ENCODE data around the gene ATXN1. TPM values are rescaled to one million over a fixed set of nuclear protein-coding genes. Genes with fewer than 3 reads are reported as not detected.

Gene ATXN1
- total RNA-seq, 1 experiment from 2014 or later: 8.1 TPM

DNA sequence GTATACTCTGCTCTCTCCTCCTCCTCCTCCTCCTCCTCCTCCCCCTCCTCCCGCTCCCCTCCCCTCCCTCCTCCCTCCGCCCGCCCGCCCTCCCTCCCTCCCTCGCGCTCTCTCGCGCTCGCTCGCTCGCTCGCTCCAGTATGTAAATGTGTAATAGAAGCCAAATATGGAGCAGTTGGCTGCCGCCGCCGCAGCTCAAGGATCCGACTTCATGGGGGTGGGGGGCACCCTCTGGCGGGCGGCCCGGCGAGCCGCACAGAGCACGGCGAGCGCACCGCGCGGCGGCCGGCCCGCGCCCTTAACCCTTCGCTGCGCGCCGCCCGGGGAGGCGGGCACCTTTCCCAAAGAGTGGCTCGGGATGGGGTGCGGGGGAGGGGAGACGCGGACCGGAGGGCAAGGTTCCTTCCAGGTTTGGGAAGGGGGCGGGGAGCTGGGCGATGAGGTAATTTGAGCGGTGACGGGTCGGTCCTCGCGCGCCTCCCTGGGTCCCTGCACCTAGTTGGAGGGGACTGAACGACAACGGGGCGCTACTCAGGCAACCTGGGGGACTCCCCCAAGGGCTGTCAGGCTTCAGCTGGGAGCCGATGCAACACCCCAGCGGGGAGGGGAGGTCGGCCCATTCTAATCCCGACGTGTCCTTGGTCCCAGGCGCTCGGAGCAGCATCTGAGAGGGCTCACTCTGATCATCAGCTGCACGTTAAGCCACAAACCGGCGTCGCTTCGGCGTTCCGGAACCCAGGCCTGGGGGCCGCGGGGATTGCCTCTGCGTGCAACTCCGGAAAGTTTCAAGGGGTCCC lies 409 bp upstream of the ATXN1 start (continued):
- TF ChIP-seq ZNF219 (CRISPR knock-in tag; IDR thresholded peaks at IDR 0.05; ENCODE audit: borderline replicate concordance) (no peak), GABPB1 (CRISPR knock-in tag; IDR thresholded peaks at IDR 0.05) (no peak), MYBL2 (CRISPR knock-in tag; IDR thresholded peaks at IDR 0.05) (no peak), NFYB (CRISPR knock-in tag; conservative IDR thresholded peaks at IDR 0.05; ENCODE audit: low read depth) (no peak), ZNF423 (CRISPR knock-in tag; IDR thresholded peaks at IDR 0.05) (peak; percentile 85), SMAD3 (CRISPR knock-in tag; IDR thresholded peaks at IDR 0.05; ENCODE audit: borderline replicate concordance) (no peak), NR1H2 (CRISPR knock-in tag; IDR thresholded peaks at IDR 0.05) (no peak), ZNF232 (CRISPR knock-in tag; IDR thresholded peaks at IDR 0.05) (no peak), KAT7 (CRISPR knock-in tag; IDR thresholded peaks at IDR 0.05; ENCODE audit: borderline replicate concordance) (no peak), ZNF121 (CRISPR knock-in tag; IDR thresholded peaks at IDR 0.05) (no peak), SP1 (CRISPR knock-in tag; conservative IDR thresholded peaks at IDR 0.05) (peak; percentile 32; the same call in 1 of the 2 replicates), SOX15 (CRISPR knock-in tag; IDR thresholded peaks at IDR 0.05) (no peak)
- TF ChIP-seq, protein P1, sequence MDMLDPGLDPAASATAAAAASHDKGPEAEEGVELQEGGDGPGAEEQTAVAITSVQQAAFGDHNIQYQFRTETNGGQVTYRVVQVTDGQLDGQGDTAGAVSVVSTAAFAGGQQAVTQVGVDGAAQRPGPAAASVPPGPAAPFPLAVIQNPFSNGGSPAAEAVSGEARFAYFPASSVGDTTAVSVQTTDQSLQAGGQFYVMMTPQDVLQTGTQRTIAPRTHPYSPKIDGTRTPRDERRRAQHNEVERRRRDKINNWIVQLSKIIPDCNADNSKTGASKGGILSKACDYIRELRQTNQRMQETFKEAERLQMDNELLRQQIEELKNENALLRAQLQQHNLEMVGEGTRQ (CRISPR knock-in tag; IDR thresholded peaks at IDR 0.05): no peak
- TF ChIP-seq, protein P2, sequence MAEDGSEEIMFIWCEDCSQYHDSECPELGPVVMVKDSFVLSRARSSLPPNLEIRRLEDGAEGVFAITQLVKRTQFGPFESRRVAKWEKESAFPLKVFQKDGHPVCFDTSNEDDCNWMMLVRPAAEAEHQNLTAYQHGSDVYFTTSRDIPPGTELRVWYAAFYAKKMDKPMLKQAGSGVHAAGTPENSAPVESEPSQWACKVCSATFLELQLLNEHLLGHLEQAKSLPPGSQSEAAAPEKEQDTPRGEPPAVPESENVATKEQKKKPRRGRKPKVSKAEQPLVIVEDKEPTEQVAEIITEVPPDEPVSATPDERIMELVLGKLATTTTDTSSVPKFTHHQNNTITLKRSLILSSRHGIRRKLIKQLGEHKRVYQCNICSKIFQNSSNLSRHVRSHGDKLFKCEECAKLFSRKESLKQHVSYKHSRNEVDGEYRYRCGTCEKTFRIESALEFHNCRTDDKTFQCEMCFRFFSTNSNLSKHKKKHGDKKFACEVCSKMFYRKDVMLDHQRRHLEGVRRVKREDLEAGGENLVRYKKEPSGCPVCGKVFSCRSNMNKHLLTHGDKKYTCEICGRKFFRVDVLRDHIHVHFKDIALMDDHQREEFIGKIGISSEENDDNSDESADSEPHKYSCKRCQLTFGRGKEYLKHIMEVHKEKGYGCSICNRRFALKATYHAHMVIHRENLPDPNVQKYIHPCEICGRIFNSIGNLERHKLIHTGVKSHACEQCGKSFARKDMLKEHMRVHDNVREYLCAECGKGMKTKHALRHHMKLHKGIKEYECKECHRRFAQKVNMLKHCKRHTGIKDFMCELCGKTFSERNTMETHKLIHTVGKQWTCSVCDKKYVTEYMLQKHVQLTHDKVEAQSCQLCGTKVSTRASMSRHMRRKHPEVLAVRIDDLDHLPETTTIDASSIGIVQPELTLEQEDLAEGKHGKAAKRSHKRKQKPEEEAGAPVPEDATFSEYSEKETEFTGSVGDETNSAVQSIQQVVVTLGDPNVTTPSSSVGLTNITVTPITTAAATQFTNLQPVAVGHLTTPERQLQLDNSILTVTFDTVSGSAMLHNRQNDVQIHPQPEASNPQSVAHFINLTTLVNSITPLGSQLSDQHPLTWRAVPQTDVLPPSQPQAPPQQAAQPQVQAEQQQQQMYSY (CRISPR knock-in tag; IDR thresholded peaks at IDR 0.05): no peak
- TF ChIP-seq, protein P3, sequence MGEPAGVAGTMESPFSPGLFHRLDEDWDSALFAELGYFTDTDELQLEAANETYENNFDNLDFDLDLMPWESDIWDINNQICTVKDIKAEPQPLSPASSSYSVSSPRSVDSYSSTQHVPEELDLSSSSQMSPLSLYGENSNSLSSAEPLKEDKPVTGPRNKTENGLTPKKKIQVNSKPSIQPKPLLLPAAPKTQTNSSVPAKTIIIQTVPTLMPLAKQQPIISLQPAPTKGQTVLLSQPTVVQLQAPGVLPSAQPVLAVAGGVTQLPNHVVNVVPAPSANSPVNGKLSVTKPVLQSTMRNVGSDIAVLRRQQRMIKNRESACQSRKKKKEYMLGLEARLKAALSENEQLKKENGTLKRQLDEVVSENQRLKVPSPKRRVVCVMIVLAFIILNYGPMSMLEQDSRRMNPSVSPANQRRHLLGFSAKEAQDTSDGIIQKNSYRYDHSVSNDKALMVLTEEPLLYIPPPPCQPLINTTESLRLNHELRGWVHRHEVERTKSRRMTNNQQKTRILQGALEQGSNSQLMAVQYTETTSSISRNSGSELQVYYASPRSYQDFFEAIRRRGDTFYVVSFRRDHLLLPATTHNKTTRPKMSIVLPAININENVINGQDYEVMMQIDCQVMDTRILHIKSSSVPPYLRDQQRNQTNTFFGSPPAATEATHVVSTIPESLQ (CRISPR knock-in tag; IDR thresholded peaks at IDR 0.05): no peak
- TF ChIP-seq, protein P4, sequence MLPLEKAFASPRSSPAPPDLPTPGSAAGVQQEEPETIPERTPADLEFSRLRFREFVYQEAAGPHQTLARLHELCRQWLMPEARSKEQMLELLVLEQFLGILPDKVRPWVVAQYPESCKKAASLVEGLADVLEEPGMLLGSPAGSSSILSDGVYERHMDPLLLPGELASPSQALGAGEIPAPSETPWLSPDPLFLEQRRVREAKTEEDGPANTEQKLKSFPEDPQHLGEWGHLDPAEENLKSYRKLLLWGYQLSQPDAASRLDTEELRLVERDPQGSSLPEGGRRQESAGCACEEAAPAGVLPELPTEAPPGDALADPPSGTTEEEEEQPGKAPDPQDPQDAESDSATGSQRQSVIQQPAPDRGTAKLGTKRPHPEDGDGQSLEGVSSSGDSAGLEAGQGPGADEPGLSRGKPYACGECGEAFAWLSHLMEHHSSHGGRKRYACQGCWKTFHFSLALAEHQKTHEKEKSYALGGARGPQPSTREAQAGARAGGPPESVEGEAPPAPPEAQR (CRISPR knock-in tag; IDR thresholded peaks at IDR 0.05): no peak
- TF ChIP-seq, protein P5, sequence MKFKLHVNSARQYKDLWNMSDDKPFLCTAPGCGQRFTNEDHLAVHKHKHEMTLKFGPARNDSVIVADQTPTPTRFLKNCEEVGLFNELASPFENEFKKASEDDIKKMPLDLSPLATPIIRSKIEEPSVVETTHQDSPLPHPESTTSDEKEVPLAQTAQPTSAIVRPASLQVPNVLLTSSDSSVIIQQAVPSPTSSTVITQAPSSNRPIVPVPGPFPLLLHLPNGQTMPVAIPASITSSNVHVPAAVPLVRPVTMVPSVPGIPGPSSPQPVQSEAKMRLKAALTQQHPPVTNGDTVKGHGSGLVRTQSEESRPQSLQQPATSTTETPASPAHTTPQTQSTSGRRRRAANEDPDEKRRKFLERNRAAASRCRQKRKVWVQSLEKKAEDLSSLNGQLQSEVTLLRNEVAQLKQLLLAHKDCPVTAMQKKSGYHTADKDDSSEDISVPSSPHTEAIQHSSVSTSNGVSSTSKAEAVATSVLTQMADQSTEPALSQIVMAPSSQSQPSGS (CRISPR knock-in tag; IDR thresholded peaks at IDR 0.05; ENCODE audit: borderline replicate concordance, low read depth): no peak
- TF ChIP-seq, protein P6, sequence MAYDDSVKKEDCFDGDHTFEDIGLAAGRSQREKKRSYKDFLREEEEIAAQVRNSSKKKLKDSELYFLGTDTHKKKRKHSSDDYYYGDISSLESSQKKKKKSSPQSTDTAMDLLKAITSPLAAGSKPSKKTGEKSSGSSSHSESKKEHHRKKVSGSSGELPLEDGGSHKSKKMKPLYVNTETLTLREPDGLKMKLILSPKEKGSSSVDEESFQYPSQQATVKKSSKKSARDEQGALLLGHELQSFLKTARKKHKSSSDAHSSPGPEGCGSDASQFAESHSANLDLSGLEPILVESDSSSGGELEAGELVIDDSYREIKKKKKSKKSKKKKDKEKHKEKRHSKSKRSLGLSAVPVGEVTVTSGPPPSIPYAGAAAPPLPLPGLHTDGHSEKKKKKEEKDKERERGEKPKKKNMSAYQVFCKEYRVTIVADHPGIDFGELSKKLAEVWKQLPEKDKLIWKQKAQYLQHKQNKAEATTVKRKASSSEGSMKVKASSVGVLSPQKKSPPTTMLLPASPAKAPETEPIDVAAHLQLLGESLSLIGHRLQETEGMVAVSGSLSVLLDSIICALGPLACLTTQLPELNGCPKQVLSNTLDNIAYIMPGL (CRISPR knock-in tag; IDR thresholded peaks at IDR 0.05): peak; percentile 50; the same call in 1 of the 2 replicates
- TF ChIP-seq, protein P7, sequence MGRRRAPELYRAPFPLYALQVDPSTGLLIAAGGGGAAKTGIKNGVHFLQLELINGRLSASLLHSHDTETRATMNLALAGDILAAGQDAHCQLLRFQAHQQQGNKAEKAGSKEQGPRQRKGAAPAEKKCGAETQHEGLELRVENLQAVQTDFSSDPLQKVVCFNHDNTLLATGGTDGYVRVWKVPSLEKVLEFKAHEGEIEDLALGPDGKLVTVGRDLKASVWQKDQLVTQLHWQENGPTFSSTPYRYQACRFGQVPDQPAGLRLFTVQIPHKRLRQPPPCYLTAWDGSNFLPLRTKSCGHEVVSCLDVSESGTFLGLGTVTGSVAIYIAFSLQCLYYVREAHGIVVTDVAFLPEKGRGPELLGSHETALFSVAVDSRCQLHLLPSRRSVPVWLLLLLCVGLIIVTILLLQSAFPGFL (CRISPR knock-in tag; IDR thresholded peaks at IDR 0.05; ENCODE audit: borderline replicate concordance): no peak
- TF ChIP-seq, protein P8, sequence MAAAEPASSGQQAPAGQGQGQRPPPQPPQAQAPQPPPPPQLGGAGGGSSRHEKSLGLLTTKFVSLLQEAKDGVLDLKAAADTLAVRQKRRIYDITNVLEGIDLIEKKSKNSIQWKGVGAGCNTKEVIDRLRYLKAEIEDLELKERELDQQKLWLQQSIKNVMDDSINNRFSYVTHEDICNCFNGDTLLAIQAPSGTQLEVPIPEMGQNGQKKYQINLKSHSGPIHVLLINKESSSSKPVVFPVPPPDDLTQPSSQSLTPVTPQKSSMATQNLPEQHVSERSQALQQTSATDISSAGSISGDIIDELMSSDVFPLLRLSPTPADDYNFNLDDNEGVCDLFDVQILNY (CRISPR knock-in tag; IDR thresholded peaks at IDR 0.05): peak; percentile 54; the same call in 1 of the 2 replicates

All from WTC11 (cell line).